Measurements from ENCODE around the gene PRDX3.

Gene PRDX3

GRCh38 chr10:119177708-119178371 is 772 bp downstream of the PRDX3 start:
- peak overlapping the region; percentile 100 for H3K4me3 ChIP-seq (ENCODE audit: low read depth, low read length)
- no peak for DNase-seq (ENCODE audit: low read depth)
- TF ChIP-seq CTCF (conservative IDR thresholded peaks at IDR 0.05; ENCODE audit: low read depth, low read length) = no peak

- TF ChIP-seq CTCF (conservative IDR thresholded peaks at IDR 0.05; ENCODE audit: low read depth, low read length) = no peak
- DNase-seq (ENCODE audit: low read depth) = peak; percentile 36
- H3K4me3 ChIP-seq (ENCODE audit: low read depth, low read length) = no peak overlapping the region
Observed at GRCh38 chr10:119176166-119176565, 2.4 kb downstream of the PRDX3 start.

GRCh38 chr10:119174109-119174508 is 4.5 kb downstream of the PRDX3 start:
- no peak for DNase-seq (ENCODE audit: low read depth)
- TF ChIP-seq CTCF (conservative IDR thresholded peaks at IDR 0.05; ENCODE audit: low read depth, low read length) = no peak
- no peak overlapping the region for H3K4me3 ChIP-seq (ENCODE audit: low read depth, low read length)

- TF ChIP-seq CTCF (conservative IDR thresholded peaks at IDR 0.05; ENCODE audit: low read depth, low read length) = no peak
- no peak for DNase-seq (ENCODE audit: low read depth)
Observed at GRCh38 chr10:119167041-119167440, 11.6 kb downstream of the PRDX3 start.

GRCh38 chr10:119166564-119166963 is 12.0 kb downstream of the PRDX3 start:
- DNase-seq (ENCODE audit: low read depth) = no peak
- H3K4me3 ChIP-seq (ENCODE audit: low read depth, low read length) = no peak overlapping the region
- TF ChIP-seq CTCF (conservative IDR thresholded peaks at IDR 0.05; ENCODE audit: low read depth, low read length) = no peak

More at GRCh38 chr10:119167041-119167440, 11.6 kb downstream of the PRDX3 start:
- H3K4me3 ChIP-seq (ENCODE audit: low read depth, low read length) = no peak overlapping the region

GRCh38 chr10:119166118-119166500 is 12.5 kb downstream of the PRDX3 start:
- no peak for TF ChIP-seq CTCF (conservative IDR thresholded peaks at IDR 0.05; ENCODE audit: low read depth, low read length)
- peak overlapping the region; percentile 86 for H3K4me3 ChIP-seq (ENCODE audit: low read depth, low read length)
- no peak for DNase-seq (ENCODE audit: low read depth)
